Stimulated activated CD4-positive, alpha-beta T cell treated with anti-CD3 and anti-CD28 coated beads, Interleukin-4, amount 100 ng/mL, for 48 hours (primary cell): ENCODE data around the gene ADGRF1.
"Not testable (repeated sequence)": the region's sequence is repeated elsewhere in the genome, so short reads cannot be mapped to it uniquely, and the experiment has no call there.

Experiments used
- DNase-seq, 2 donors: peaks; one replicate each; pipeline ENCODE4 v3.0.0-alpha.2; 2020; ENCODE audit warnings: low read depth in 2 of 2

Gene ADGRF1

GRCh38 chr6:47022191-47022590 is 19.9 kb downstream of the ADGRF1 start:
- no peak for DNase-seq

- DNase-seq, result no peak
Measured at GRCh38 chr6:47019941-47020340, 22.2 kb downstream of the ADGRF1 start.

- no peak for DNase-seq
Measured at GRCh38 chr6:47016909-47017308, 25.2 kb downstream of the ADGRF1 start.

- no peak for DNase-seq
Measured at GRCh38 chr6:47016261-47016660, 25.9 kb downstream of the ADGRF1 start.

- no peak for DNase-seq
Measured at GRCh38 chr6:47014401-47014800, 27.7 kb downstream of the ADGRF1 start.

- no peak for DNase-seq
Measured at GRCh38 chr6:47009583-47009982, 32.5 kb downstream of the ADGRF1 start.

GRCh38 chr6:47008397-47008763 is 33.8 kb downstream of the ADGRF1 start:
- no peak for DNase-seq

GRCh38 chr6:47007657-47008396 is 34.3 kb downstream of the ADGRF1 start:
- DNase-seq, result no peak

GRCh38 chr6:47005486-47005885 is 36.6 kb downstream of the ADGRF1 start:
- DNase-seq, result no peak

GRCh38 chr6:47004463-47004862 is 37.7 kb downstream of the ADGRF1 start:
- DNase-seq, result no peak

GRCh38 chr6:47000842-47001241 is 41.3 kb downstream of the ADGRF1 start:
- DNase-seq, result no peak

- DNase-seq, result no peak
Measured at GRCh38 chr6:46998436-46999017, 43.6 kb downstream of the ADGRF1 start.

- no peak for DNase-seq
Measured at GRCh38 chr6:46997646-46998045, 44.5 kb downstream of the ADGRF1 start.

- DNase-seq, result no peak
Measured at GRCh38 chr6:46996860-46997641, 45.1 kb downstream of the ADGRF1 start.

GRCh38 chr6:46994933-46995332 is 47.2 kb downstream of the ADGRF1 start:
- no peak for DNase-seq

GRCh38 chr6:46993846-46994245 is 48.3 kb downstream of the ADGRF1 start:
- DNase-seq, result no peak

GRCh38 chr6:46992391-46992790 is 49.7 kb downstream of the ADGRF1 start:
- not testable (repeated sequence) for DNase-seq

- not testable (repeated sequence) for DNase-seq
Measured at GRCh38 chr6:46990818-46991510, 51.2 kb downstream of the ADGRF1 start.

- DNase-seq, result no peak
Measured at GRCh38 chr6:46990031-46990644, 52.0 kb downstream of the ADGRF1 start.

- DNase-seq, result no peak
Measured at GRCh38 chr6:46989398-46989797, 52.7 kb downstream of the ADGRF1 start.

- DNase-seq, result no peak
Measured at GRCh38 chr6:46985943-46986342, 56.2 kb downstream of the ADGRF1 start.

- no peak for DNase-seq
Measured at GRCh38 chr6:46983007-46983411, 59.1 kb downstream of the ADGRF1 start.
